Smooth muscle cell (in vitro differentiated cells): ENCODE results near the gene GATA5. TPM values are rescaled to one million over a fixed set of nuclear protein-coding genes. Genes with fewer than 3 reads are reported as not detected.

Source experiments
- DNase-seq: peaks from one replicate; lab custom pipeline; 2025; ENCODE audit not compliant: unreplicated experiment; lab: John Stamatoyannopoulos, UW
- H2AFZ ChIP-seq: fragments of 200-600 bp; sonication (generic); 2 replicates; pipeline ENCODE4 v1.6.0; 2016; ENCODE audit warnings: antibody characterized with exemption, low read depth, mild to moderate bottlenecking
- H3F3A ChIP-seq: fragments of 200-600 bp; sonication (generic); 2 replicates; pipeline ENCODE4 v1.6.0; 2017; ENCODE audit warnings: antibody characterized with exemption, low read depth
- H3K27ac ChIP-seq: fragments of 200-600 bp; sonication (generic); 2 replicates; pipeline ENCODE4 v1.5.1; 2016; ENCODE audit warnings: low read depth, mild to moderate bottlenecking
- H3K27me3 ChIP-seq: fragments of 200-600 bp; sonication (generic); 2 replicates; pipeline ENCODE4 v1.6.1; 2016; ENCODE audit warnings: low read depth, mild to moderate bottlenecking
- H3K36me3 ChIP-seq: fragments of 200-600 bp; sonication (generic); 2 replicates; pipeline ENCODE4 v1.5.1; 2016; ENCODE audit warnings: low read depth
- H3K4me1 ChIP-seq: fragments of 200-600 bp; sonication (generic); 2 replicates; pipeline ENCODE4 v1.5.1; 2016; ENCODE audit warnings: low read depth
- H3K4me2 ChIP-seq: fragments of 200-600 bp; sonication (generic); 2 replicates; pipeline ENCODE4 v1.6.0; 2016; ENCODE audit warnings: mild to moderate bottlenecking
- H3K4me3 ChIP-seq: fragments of 200-600 bp; sonication (generic); 2 replicates; pipeline ENCODE4 v1.5.1; 2016; ENCODE audit warnings: mild to moderate bottlenecking
- H3K79me2 ChIP-seq: fragments of 200-600 bp; sonication (generic); 2 replicates; pipeline ENCODE4 v1.6.0; 2016; ENCODE audit warnings: low read depth, mild to moderate bottlenecking
- H3K9ac ChIP-seq: fragments of 200-600 bp; sonication (generic); 2 replicates; pipeline ENCODE4 v1.6.0; 2016; ENCODE audit warnings: low read depth
- H3K9me3 ChIP-seq: fragments of 200-600 bp; sonication (generic); replicated peaks from 2 replicates; pipeline ENCODE4 v1.5.1; 2016; ENCODE audit warnings: low read depth
- H4K20me1 ChIP-seq: fragments of 200-600 bp; sonication (generic); 2 replicates; pipeline ENCODE4 v1.6.0; 2016; ENCODE audit warnings: low read depth
- WGBS: methylation state at CpG from one replicate; pipeline ENCODE4 v1.1.7; 2016; ENCODE audit warnings: low lambda C conversion rate; 5-methylcytosine and 5-hydroxymethylcytosine counted together
- polyA plus RNA-seq: library from polyadenylated mRNA; unstranded; fragments of >200 nt; fragmentation: Nextera tagmentation; extraction: Ambion mirVana; gene quantifications from 2 replicates; pipeline ENCODE4 v1.2.1, GENCODE V29; 2016
- total RNA-seq: library from RNA; depleted of rRNA; stranded (reverse); fragments of >200 nt; gene quantifications from 2 replicates; pipeline ENCODE4 v1.2.3, GENCODE V29; 2014
- TF ChIP-seq, protein P1 (sequence below): fragments of 200-600 bp; sonication (generic); IDR thresholded peaks from 2 replicates; pipeline ENCODE4 v1.5.1; 2017; ENCODE audit warnings: borderline replicate concordance, mild to moderate bottlenecking, antibody characterized with exemption; ENCODE audit not compliant: insufficient read depth, poor library complexity, severe bottlenecking

The GATA5 gene
- total and polyA plus RNA-seq, 2 experiments from 2014 or later: 1.9 to 9.2 TPM

DNA sequence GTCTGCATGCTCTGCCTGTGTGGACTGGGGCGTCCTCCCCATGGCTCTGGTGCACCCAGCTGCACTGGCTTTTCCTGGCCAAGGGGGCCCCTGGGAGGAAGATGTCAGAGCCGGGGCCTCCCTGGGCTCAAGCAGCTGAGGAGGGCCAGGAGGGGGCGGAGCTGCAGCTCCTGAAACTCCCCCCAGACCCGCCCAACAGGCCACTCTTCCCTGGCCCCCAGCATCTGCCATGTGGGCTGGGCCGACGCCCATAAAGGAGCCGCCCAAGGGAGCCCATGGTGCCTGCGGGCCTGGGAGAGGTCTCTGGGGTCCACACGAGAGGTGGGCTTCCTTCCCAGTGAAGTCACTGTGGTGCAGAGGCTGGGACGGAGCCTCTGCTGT lies 52.5 kb downstream of the GATA5 start:
- Histone ChIP-seq H3K9ac (no peak overlapping the region), H3K79me2 (no peaks in the 10 kb centered on the region), H3F3A (no peaks in the 10 kb centered on the region), H2AFZ (no peak overlapping the region), H3K4me1 (peaks cover 3% of the 10 kb centered on the region), H4K20me1 (no peaks in the 10 kb centered on the region), H3K27ac (no peak overlapping the region), H3K4me3 (no peak overlapping the region), H3K9me3 (no peaks in the 10 kb centered on the region), H3K36me3 (no peaks in the 10 kb centered on the region), H3K4me2 (no peak overlapping the region), H3K27me3 (no peaks in the 10 kb centered on the region)
- WGBS: 77% methylated on average over 10 of the region's 10 CpGs
- TF ChIP-seq, protein P1, sequence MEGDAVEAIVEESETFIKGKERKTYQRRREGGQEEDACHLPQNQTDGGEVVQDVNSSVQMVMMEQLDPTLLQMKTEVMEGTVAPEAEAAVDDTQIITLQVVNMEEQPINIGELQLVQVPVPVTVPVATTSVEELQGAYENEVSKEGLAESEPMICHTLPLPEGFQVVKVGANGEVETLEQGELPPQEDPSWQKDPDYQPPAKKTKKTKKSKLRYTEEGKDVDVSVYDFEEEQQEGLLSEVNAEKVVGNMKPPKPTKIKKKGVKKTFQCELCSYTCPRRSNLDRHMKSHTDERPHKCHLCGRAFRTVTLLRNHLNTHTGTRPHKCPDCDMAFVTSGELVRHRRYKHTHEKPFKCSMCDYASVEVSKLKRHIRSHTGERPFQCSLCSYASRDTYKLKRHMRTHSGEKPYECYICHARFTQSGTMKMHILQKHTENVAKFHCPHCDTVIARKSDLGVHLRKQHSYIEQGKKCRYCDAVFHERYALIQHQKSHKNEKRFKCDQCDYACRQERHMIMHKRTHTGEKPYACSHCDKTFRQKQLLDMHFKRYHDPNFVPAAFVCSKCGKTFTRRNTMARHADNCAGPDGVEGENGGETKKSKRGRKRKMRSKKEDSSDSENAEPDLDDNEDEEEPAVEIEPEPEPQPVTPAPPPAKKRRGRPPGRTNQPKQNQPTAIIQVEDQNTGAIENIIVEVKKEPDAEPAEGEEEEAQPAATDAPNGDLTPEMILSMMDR: no peak
- DNase-seq: no peak

DNA sequence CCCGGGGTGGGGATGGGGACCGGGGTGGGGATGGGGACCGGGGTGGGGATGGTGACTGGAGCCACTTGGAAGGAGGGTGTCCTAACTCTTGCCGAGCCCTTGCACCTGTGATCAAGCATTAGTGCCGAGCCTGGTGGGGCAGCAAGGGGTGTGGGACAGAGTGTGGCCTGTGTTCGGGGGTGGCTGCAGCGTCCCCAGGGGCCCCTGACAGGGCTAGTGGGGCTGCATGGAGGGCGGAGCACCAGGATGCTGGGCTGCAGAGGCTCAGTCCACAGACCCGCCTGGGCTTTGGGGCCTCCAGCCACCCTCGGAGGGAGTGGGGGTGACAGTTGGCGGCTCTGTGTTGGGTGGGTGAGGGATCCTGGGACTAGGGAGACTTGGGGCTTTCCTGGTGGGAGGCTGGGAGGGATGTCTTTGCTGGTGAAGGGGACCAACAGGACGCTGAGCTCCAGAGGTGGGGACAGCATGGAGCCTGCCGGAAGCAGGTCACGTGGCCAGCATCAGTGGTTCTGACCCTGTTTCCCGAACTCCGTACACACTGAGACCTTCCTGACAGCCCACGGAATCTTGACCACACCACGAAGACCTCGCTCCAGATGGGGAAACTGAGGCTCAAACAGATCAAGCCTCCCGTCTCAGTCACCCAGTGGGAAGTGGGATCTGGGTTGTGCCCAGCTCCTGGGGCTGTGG lies 53.0 kb downstream of the GATA5 start:
- H3K27ac ChIP-seq: no peak overlapping the region
- no peak for DNase-seq
- no peaks in the 10 kb centered on the region for H4K20me1 ChIP-seq
- no peak overlapping the region for H3K4me3 ChIP-seq
- no peak overlapping the region for H3K4me2 ChIP-seq
- H3F3A ChIP-seq: no peaks in the 10 kb centered on the region
- no peak overlapping the region for H2AFZ ChIP-seq
- peaks cover 3% of the 10 kb centered on the region for H3K4me1 ChIP-seq
- no peaks in the 10 kb centered on the region for H3K27me3 ChIP-seq
- no peak overlapping the region for H3K9ac ChIP-seq
- 94% methylated on average over 17 of the region's 20 CpGs for WGBS
- no peaks in the 10 kb centered on the region for H3K79me2 ChIP-seq
- TF ChIP-seq, protein P1: no peak
- H3K36me3 ChIP-seq: no peaks in the 10 kb centered on the region
- no peaks in the 10 kb centered on the region for H3K9me3 ChIP-seq

DNA sequence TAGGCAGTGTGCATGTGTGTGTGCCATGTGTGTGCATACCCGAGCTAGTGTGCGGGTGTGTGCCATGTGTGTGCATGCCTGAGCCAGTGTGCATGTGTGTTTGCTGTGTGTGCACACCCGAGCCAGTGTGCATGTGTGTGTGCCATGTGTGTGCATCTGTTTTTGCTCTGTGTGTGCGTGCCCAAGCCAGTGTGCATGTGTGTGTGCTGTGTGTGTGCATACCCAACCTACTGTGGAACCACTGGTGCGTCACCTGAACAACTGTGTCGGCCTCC lies 54.1 kb downstream of the GATA5 start:
- no peak overlapping the region for H3K4me3 ChIP-seq
- H3K9ac ChIP-seq: no peak overlapping the region
- 100% methylated on average over 4 of the region's 6 CpGs for WGBS
- no peak overlapping the region for H2AFZ ChIP-seq
- no peaks in the 10 kb centered on the region for H3K27me3 ChIP-seq
- no peak for DNase-seq
- no peak overlapping the region for H3K4me2 ChIP-seq
- no peaks in the 10 kb centered on the region for H3K4me1 ChIP-seq
- no peaks in the 10 kb centered on the region for H3K9me3 ChIP-seq
- no peaks in the 10 kb centered on the region for H4K20me1 ChIP-seq
- H3K27ac ChIP-seq: no peak overlapping the region
- H3F3A ChIP-seq: no peaks in the 10 kb centered on the region
- H3K79me2 ChIP-seq: no peaks in the 10 kb centered on the region
- TF ChIP-seq, protein P1: no peak
- no peaks in the 10 kb centered on the region for H3K36me3 ChIP-seq
